Thymus (tissue), 11 donors: ENCODE results near the gene RNF157. TPM values are rescaled to one million over a fixed set of nuclear protein-coding genes. Genes with fewer than 3 reads are reported as not detected.

Experiments used
- DNase-seq, 9 donors: peaks; one replicate each; pipeline ENCODE4 v3.0.0-alpha.2; 2013; ENCODE audit warnings: low spot score in 9 of 9, low read depth in 6 of 9, missing footprints in 1 of 9
- H3K27ac ChIP-seq, 2 donors: one replicate each; pipeline ENCODE4 v1.5.1; 2013; ENCODE audit warnings: control low read depth in 1 of 2, low read depth in 1 of 2, low read length in 1 of 2, mild to moderate bottlenecking in 1 of 2, moderate library complexity in 1 of 2
- H3K27me3 ChIP-seq, 2 donors: one replicate each; pipeline ENCODE4 v1.5.1; 2013; ENCODE audit warnings: low read length in 1 of 2; ENCODE audit not compliant: control insufficient read depth in 2 of 2, insufficient read depth in 1 of 2
- H3K36me3 ChIP-seq, 2 donors: one replicate each; pipeline ENCODE4 v1.5.1; 2013; ENCODE audit warnings: low read length in 1 of 2, mild to moderate bottlenecking in 1 of 2, moderate library complexity in 1 of 2; ENCODE audit not compliant: control insufficient read depth in 2 of 2, insufficient read depth in 2 of 2
- H3K4me1 ChIP-seq, 2 donors: one replicate each; pipeline ENCODE4 v1.5.1; 2013; ENCODE audit warnings: low read length in 2 of 2; ENCODE audit not compliant: control insufficient read depth in 2 of 2, insufficient read depth in 2 of 2
- H3K4me3 ChIP-seq, 2 donors: one replicate each; pipeline ENCODE4 v1.5.1; 2013; ENCODE audit warnings: low read length in 2 of 2, control low read depth in 1 of 2, mild to moderate bottlenecking in 1 of 2
- H3K9me3 ChIP-seq, 2 donors: one replicate each; pipeline ENCODE4 v1.5.1; 2013; ENCODE audit warnings: low read length in 1 of 2, mild to moderate bottlenecking in 1 of 2; ENCODE audit not compliant: control insufficient read depth in 2 of 2, insufficient read depth in 1 of 2
- WGBS: extraction: QIAGEN DNeasy Blood & Tissue Kit; methylation state at CpG from one replicate; pipeline ENCODE4 v1.1.7; 2013; 5-methylcytosine and 5-hydroxymethylcytosine counted together
- polyA plus RNA-seq: library from polyadenylated mRNA; stranded (reverse); fragments of 200-250 nt; gene quantifications from one replicate; pipeline ENCODE4 v1.2.3, GENCODE V29; 2013
- total RNA-seq: library from RNA; stranded (reverse); fragments of 120-200 nt; gene quantifications from one replicate; pipeline ENCODE4 v1.2.4, GENCODE V29; 2013
- donor health status: healthy.

Gene RNF157
- total and polyA plus RNA-seq, 2 donors: 0.61 to 1.6 TPM

DNA sequence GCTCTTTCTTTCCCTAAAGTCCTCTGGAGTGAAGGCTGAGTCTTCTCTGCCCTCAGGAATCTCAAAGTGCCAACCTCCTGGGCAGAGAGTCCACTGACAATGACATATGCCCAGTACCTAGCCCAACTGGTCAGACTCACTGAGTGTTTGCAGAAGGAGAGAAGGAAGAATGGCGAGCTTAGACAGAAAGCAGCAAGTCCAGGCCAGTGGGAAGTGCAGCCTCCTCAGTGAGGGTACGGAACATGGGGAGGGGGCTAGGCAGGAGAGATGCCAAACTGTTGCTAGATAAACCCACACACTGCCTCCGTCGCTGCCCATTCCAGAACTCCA, 137.4 kb downstream of the RNF157 start:
- Histone ChIP-seq H3K27me3 (no peaks in the 10 kb centered on the region), H3K27ac (peak overlapping the region; percentile 41 to 80), H3K4me1 (peaks cover 20% of the 10 kb centered on the region in 2 donors), H3K4me3 (peak overlapping the region; percentile 72 to 89), H3K9me3 (peaks cover 0 to 8% of the 10 kb centered on the region in 2 donors), H3K36me3 (peaks cover 27 to 29% of the 10 kb centered on the region in 2 donors)
- no peak for DNase-seq
- WGBS: 6% methylated on average over 4 of the region's 4 CpGs

DNA sequence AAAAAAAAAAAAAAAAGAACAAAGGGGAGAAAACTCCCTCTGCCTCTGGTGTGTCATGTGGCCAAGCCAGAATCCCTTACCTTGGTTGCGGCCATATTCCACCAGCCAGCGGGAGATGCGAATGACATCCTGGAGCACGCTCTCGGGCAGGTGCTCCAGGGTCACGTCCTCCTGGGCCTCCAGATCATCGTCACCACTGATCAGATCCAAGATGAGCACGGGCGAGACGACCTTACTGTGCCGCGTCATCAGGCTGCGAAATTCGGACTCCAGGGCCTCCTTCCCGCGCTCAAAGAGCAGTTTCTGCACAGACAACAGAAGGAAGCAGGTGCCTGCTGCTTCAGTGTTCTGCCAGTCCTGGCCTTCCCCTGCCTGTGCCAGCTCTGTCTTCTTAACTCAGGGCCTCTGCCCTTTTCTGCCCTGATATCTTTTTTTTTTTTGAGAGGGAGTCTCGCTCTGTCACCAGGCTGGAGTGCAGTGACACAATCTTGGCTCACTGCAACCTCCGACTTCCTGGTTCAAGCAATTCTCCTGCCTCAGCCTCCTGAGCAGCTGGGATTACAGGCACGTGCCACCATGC, 142.5 kb downstream of the RNF157 start:
- Histone ChIP-seq H3K4me1 (peaks cover 5 to 8% of the 10 kb centered on the region in 2 donors), H3K27ac (no peak overlapping the region), H3K4me3 (no peak overlapping the region), H3K9me3 (no peaks in the 10 kb centered on the region), H3K36me3 (peaks cover 67 to 73% of the 10 kb centered on the region in 2 donors), H3K27me3 (no peaks in the 10 kb centered on the region)
- WGBS: 94% methylated on average over 19 of the region's 19 CpGs
- DNase-seq: no peak

DNA sequence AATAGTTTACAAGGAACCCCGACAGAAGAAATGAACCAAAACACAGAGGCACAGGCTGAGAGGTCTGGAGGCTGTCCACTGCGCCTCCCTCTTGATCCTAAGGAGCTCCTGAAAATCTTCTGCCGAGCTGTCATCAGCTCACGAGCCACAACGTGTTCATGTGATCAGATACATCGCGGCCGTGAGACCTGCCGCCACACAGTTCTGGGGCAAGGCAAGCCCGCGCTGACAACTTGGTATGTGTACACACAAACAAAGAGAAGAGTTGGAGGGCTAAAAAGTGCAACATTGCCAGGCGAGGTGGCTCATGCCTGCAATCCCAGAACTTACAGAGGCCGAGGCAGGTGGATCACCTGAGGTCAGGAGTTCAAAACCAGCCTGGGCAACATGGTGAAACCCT, 144.3 kb downstream of the RNF157 start:
- Histone ChIP-seq H3K36me3 (peaks cover 75 to 79% of the 10 kb centered on the region in 2 donors), H3K27ac (no peak overlapping the region), H3K9me3 (no peaks in the 10 kb centered on the region), H3K4me1 (peaks cover 0 to 8% of the 10 kb centered on the region in 2 donors), H3K4me3 (no peak overlapping the region), H3K27me3 (no peaks in the 10 kb centered on the region)
- DNase-seq: no peak
- 93% methylated on average over 13 of the region's 13 CpGs for WGBS

DNA sequence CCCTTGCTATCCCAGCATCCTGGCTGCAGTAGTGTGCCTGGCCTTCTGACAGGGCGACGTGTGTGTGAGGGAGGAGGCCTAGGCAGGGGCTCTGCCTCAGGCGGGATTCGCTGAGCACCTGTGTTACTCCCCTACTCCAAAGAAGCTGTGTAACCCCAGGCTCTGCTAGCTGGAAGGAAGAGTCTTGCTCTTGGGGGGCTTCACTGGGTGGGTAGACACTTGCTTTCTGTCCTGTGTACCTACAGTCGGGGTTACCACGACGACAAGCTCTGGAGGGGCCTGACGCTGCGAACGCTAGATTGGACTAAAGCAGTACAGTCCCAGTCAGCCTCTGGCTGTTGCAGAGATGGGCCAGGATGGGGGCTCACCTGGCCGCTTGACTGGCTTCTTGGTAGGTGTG, 146.2 kb downstream of the RNF157 start:
- no peaks in the 10 kb centered on the region for H3K9me3 ChIP-seq
- DNase-seq: no peak
- H3K36me3 ChIP-seq: peaks cover 78 to 86% of the 10 kb centered on the region in 2 donors
- no peak overlapping the region for H3K27ac ChIP-seq
- H3K4me3 ChIP-seq: no peak overlapping the region
- H3K4me1 ChIP-seq: peaks cover 0 to 15% of the 10 kb centered on the region in 2 donors
- H3K27me3 ChIP-seq: no peaks in the 10 kb centered on the region
- WGBS: 89% methylated on average over 11 of the region's 11 CpGs

DNA sequence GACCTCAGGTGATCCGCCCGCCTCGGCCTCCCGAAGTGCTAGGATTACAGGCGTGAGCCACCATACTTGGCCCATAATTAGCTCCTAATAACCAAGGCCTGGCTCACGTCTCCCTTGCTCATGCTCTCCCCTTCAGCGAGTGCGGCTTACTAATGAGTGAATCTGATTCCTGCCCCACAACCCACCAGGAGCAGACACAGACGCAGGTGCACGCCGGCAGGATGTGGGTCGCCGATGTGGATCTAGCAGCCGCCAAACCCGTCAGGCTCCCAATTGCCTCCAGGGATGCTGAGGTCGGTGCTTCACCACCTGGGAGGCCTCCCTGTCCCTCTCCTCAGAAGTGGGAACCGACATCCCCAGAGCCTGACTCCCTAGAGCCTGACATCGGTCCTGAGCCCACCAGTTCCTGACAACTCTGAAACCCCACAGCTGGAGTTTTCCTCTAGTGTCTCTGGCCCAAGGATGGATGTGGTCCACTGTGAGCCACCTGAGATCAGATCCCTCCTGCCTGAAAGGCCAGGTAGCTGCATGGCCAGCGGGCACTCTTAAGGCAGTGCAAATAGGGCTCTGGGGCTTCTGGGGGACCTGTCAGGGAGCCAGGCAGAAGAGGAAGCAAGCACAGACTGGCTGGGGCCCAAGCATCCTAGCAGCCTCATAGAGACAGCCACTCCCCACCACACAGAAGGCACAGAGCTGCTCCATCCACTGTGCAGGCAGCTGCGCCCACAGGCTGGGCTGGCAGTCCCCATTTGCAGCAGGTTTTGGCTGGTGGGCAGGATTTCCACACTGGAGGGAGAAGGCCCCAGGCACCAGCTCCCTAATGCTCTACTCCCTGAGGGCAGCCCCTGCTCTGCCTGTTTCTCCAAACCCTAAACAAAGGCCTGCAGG, 147.5 kb downstream of the RNF157 start:
- H3K27ac ChIP-seq: no peak overlapping the region
- no peak for DNase-seq
- H3K36me3 ChIP-seq: peaks cover 86 to 90% of the 10 kb centered on the region in 2 donors
- no peaks in the 10 kb centered on the region for H3K27me3 ChIP-seq
- H3K4me3 ChIP-seq: no peak overlapping the region
- H3K9me3 ChIP-seq: no peaks in the 10 kb centered on the region
- WGBS: 90% methylated on average over 20 of the region's 20 CpGs
- H3K4me1 ChIP-seq: peaks cover 0 to 15% of the 10 kb centered on the region in 2 donors

Other genes starting within 250 kb of the RNF157 start
- 3.2 TPM for gene CDK3, start 239.6 kb downstream of the RNF157 start, total RNA-seq
- gene CDK3, start 239.6 kb downstream of the RNF157 start, polyA plus RNA-seq: 31.8 TPM
- gene EVPL, start 213.2 kb downstream of the RNF157 start, total RNA-seq: 0.33 TPM
- gene EVPL, start 213.2 kb downstream of the RNF157 start, polyA plus RNA-seq: 3.9 TPM
- gene SRP68, start 168.0 kb downstream of the RNF157 start, total RNA-seq: 19.9 TPM
- 47.6 TPM for gene SRP68, start 168.0 kb downstream of the RNF157 start, polyA plus RNA-seq
- 0.09 TPM for gene GALR2, start 165.7 kb downstream of the RNF157 start, total RNA-seq
- gene GALR2, start 165.7 kb downstream of the RNF157 start, polyA plus RNA-seq: 0.09 TPM
- gene ZACN, start 161.3 kb downstream of the RNF157 start, total RNA-seq: 1.5 TPM
- gene ZACN, start 161.3 kb downstream of the RNF157 start, polyA plus RNA-seq: 10.3 TPM
- 71.9 TPM for gene EXOC7, start 136.7 kb downstream of the RNF157 start, total RNA-seq
- gene EXOC7, start 136.7 kb downstream of the RNF157 start, polyA plus RNA-seq: 64.6 TPM
- gene FOXJ1, start 99.2 kb downstream of the RNF157 start, total RNA-seq: 0.52 TPM
- gene FOXJ1, start 99.2 kb downstream of the RNF157 start, polyA plus RNA-seq: 0.75 TPM
- gene UBALD2, start 24.9 kb upstream of the RNF157 start, total RNA-seq: 42.5 TPM
- 48.1 TPM for gene UBALD2, start 24.9 kb upstream of the RNF157 start, polyA plus RNA-seq
- gene QRICH2, start 67.8 kb upstream of the RNF157 start, total RNA-seq: 1.1 TPM
- gene QRICH2, start 67.8 kb upstream of the RNF157 start, polyA plus RNA-seq: 7.3 TPM
- gene PRPSAP1, start 113.4 kb upstream of the RNF157 start, total RNA-seq: 17.3 TPM
- gene PRPSAP1, start 113.4 kb upstream of the RNF157 start, polyA plus RNA-seq: 38.5 TPM
- 5.9 TPM for gene SPHK1, start 144.1 kb upstream of the RNF157 start, total RNA-seq
- 35.2 TPM for gene SPHK1, start 144.1 kb upstream of the RNF157 start, polyA plus RNA-seq
- gene UBE2O, start 212.7 kb upstream of the RNF157 start, total RNA-seq: 8.8 TPM
- gene UBE2O, start 212.7 kb upstream of the RNF157 start, polyA plus RNA-seq: 11.1 TPM
- gene AANAT, start 227.1 kb upstream of the RNF157 start, total RNA-seq: not detected
- gene AANAT, start 227.1 kb upstream of the RNF157 start, polyA plus RNA-seq: 0.14 TPM